NCI-H1105 (cell line): ENCODE data around the gene CELA2A.
A peak's percentile ranks its signal among the peaks of the same experiment; 100 is the strongest.
"Not testable (repeated sequence)": the region's sequence is repeated elsewhere in the genome, so short reads cannot be mapped to it uniquely, and the experiment has no call there.

Source experiments
- DNase-seq: peaks from one replicate; lab custom pipeline; 2025; lab: John Stamatoyannopoulos, UW

The CELA2A gene

GRCh38 chr1:15501208-15502032 is 44.9 kb downstream of the CELA2A start:
- DNase-seq, result peak; percentile 38

- no peak for DNase-seq
These were observed 47.9 kb downstream of the CELA2A start for GRCh38 chr1:15504436-15504835.

- DNase-seq, result no peak
These were observed 50.3 kb downstream of the CELA2A start for GRCh38 chr1:15506831-15507230.

GRCh38 chr1:15507278-15507677 is 50.7 kb downstream of the CELA2A start:
- no peak for DNase-seq

GRCh38 chr1:15508700-15509487 is 52.4 kb downstream of the CELA2A start:
- DNase-seq, result no peak

GRCh38 chr1:15509586-15509985 is 53.1 kb downstream of the CELA2A start:
- DNase-seq, result no peak

- DNase-seq, result no peak
These were observed 54.3 kb downstream of the CELA2A start for GRCh38 chr1:15510611-15511405.

GRCh38 chr1:15513192-15513591 is 56.7 kb downstream of the CELA2A start:
- no peak for DNase-seq

- DNase-seq, result no peak
These were observed 57.4 kb downstream of the CELA2A start for GRCh38 chr1:15513919-15514318.

- not testable (repeated sequence) for DNase-seq
These were observed 58.0 kb downstream of the CELA2A start for GRCh38 chr1:15514557-15514956.

- DNase-seq, result no peak
These were observed 58.6 kb downstream of the CELA2A start for GRCh38 chr1:15515022-15515663.

GRCh38 chr1:15519625-15520024 is 63.1 kb downstream of the CELA2A start:
- no peak for DNase-seq

GRCh38 chr1:15521206-15521906 is 64.8 kb downstream of the CELA2A start:
- DNase-seq, result not testable (repeated sequence)
